HCT116 (cell line): Measurements from ENCODE around the gene ZNF660. TPM values are rescaled to one million over a fixed set of nuclear protein-coding genes. Genes with fewer than 3 reads are reported as not detected.

Source experiments
- ATAC-seq: fragments of 200-7000 bp; cut with Tn5 transposase; 2 replicates; pipeline ENCODE4 v1.9.1; 2020; ENCODE audit warnings: mild to moderate bottlenecking, moderate library complexity
- BruUV-seq: library from RNA; stranded (reverse); fragments of 400-500 nt; replicated peaks from 2 replicates; lab custom pipeline; 2021; lab: Mats Ljungman, UMichigan
- CTCF ChIA-PET: fragments of 300-600 bp; sonication (Branson Sonifier 250); formaldehyde crosslinking; loops from one replicate; lab custom pipeline; 2021; ENCODE audit warnings: antibody characterized with exemption; lab: Charles Lee
- POLR2A ChIA-PET: fragments of 300-600, 350-600 bp; sonication (Branson Sonifier 250); formaldehyde crosslinking; loops from one replicate; lab custom pipeline; 2021; ENCODE audit warnings: antibody characterized with exemption; lab: Charles Lee
- RAD21 ChIA-PET, 2 experiments: fragments of 300-600 bp; sonication (Branson Sonifier 250); formaldehyde crosslinking; loops; one replicate each; lab custom pipeline; 2023; ENCODE audit warnings: low total read pairs in 2 of 2; ENCODE audit not compliant: uncharacterized antibody in 2 of 2, unreplicated experiment in 2 of 2, low non-redundant PET in 1 of 2; lab: Charles Lee
- DNase-seq: peaks from one replicate; pipeline ENCODE4 v3.0.0-alpha.2; 2010; ENCODE audit warnings: low read depth, low spot score
- H2AFZ ChIP-seq: fragments of 200-600 bp; shearing (Covaris generic), sonication (generic); 2 replicates; pipeline ENCODE4 v1.6.1; 2017; ENCODE audit warnings: low read depth, mixed run types, mixed read lengths, antibody characterized with exemption, low read length; ENCODE audit not compliant: poor library complexity, severe bottlenecking
- H3K27ac ChIP-seq: 2 replicates; pipeline ENCODE4 v1.5.1; 2012; ENCODE audit warnings: low read depth, low read length
- H3K27me3 ChIP-seq: fragments of 200-600 bp; sonication (generic); 2 replicates; pipeline ENCODE4 v1.6.1; 2016; ENCODE audit warnings: mixed run types, low read length, mixed read lengths; ENCODE audit not compliant: insufficient read depth
- H3K36me3 ChIP-seq, 2 experiments: fragments of 200-500 bp in 1 of 2; fragments of 200-600 bp in 1 of 2; sonication (Bioruptor generic) in 1 of 2; sonication (generic) in 1 of 2; 2 replicates each; pipeline versions ENCODE4 v1.5.1 to v1.6.1; 2014 to 2016; ENCODE audit warnings: low read length in 2 of 2, inconsistent platforms in 1 of 2, mixed read lengths in 1 of 2, mixed run types in 1 of 2; ENCODE audit not compliant: insufficient read depth in 2 of 2, control insufficient read depth in 1 of 2
- H3K4me1 ChIP-seq, 2 experiments: fragments of 200-600 bp in 1 of 2; sonication (generic) in 1 of 2; 2 replicates each; pipeline versions ENCODE4 v1.5.1 to v1.6.1; 2012 to 2017; ENCODE audit warnings: low read length in 2 of 2, inconsistent platforms in 1 of 2, mild to moderate bottlenecking in 1 of 2, mixed read lengths in 1 of 2, mixed run types in 1 of 2, moderate library complexity in 1 of 2; ENCODE audit not compliant: insufficient read depth in 2 of 2, control insufficient read depth in 1 of 2
- H3K4me2 ChIP-seq: fragments of 200-600 bp; sonication (generic); 2 replicates; pipeline ENCODE4 v1.6.1; 2017; ENCODE audit warnings: mixed run types, low read length, mixed read lengths
- H3K4me3 ChIP-seq, 2 experiments: fragments of 200-600 bp in 1 of 2; sonication (generic) in 1 of 2; replicated peaks in 1 of 2; 2 replicates each; pipeline ENCODE4 v1.5.1; 2011 to 2016; ENCODE audit warnings: low read length in 2 of 2, control low read depth in 1 of 2, low read depth in 1 of 2, mild to moderate bottlenecking in 1 of 2, mixed read lengths in 1 of 2, mixed run types in 1 of 2
- H3K79me2 ChIP-seq: fragments of 200-600 bp; sonication (generic); 2 replicates; pipeline ENCODE4 v1.6.1; 2017; ENCODE audit warnings: mild to moderate bottlenecking, mixed run types, low read length, moderate library complexity, mixed read lengths; ENCODE audit not compliant: insufficient read depth
- H3K9ac ChIP-seq: fragments of 200-600 bp; sonication (generic); 2 replicates; pipeline ENCODE4 v1.6.1; 2016; ENCODE audit warnings: low read length, mixed read lengths
- H3K9me2 ChIP-seq: fragments of 200-600 bp; sonication (generic), shearing (Covaris generic); 2 replicates; pipeline ENCODE4 v1.6.1; 2017; ENCODE audit warnings: mixed run types, mild to moderate bottlenecking, moderate library complexity; ENCODE audit not compliant: insufficient read depth
- H3K9me3 ChIP-seq, 2 experiments: fragments of 200-500 bp in 1 of 2; fragments of 200-600 bp in 1 of 2; sonication (Bioruptor generic) in 1 of 2; sonication (generic) in 1 of 2; 2 replicates each; pipeline ENCODE4 v1.6.1; 2014 to 2017; ENCODE audit warnings: low read length in 2 of 2, mixed read lengths in 2 of 2, inconsistent platforms in 1 of 2, low read depth in 1 of 2, mild to moderate bottlenecking in 1 of 2, mixed run types in 1 of 2, moderate library complexity in 1 of 2; ENCODE audit not compliant: control insufficient read depth in 1 of 2, insufficient read depth in 1 of 2
- H4K20me1 ChIP-seq: fragments of 200-600 bp; sonication (generic), shearing (Covaris generic); 2 replicates; pipeline ENCODE4 v1.6.1; 2017; ENCODE audit warnings: mixed run types, mild to moderate bottlenecking, moderate library complexity; ENCODE audit not compliant: insufficient read depth
- CBX3 ChIP-seq: IDR thresholded peaks from 2 replicates; pipeline ENCODE4 v1.6.1; 2012; ENCODE audit warnings: low read depth
- CEBPB ChIP-seq: IDR thresholded peaks from 2 replicates; pipeline ENCODE4 v1.6.1; 2012; ENCODE audit warnings: low read depth
- CTCF ChIP-seq, 3 experiments: fragments of 200-600 bp in 1 of 3; sonication (generic) in 1 of 3; IDR thresholded peaks in 2 of 3; conservative IDR thresholded peaks in 1 of 3; 2 replicates each; pipeline ENCODE4 v1.5.1; 2012 to 2017; ENCODE audit warnings: low read depth in 2 of 3, low read length in 2 of 3, antibody characterized with exemption in 1 of 3, borderline replicate concordance in 1 of 3, control low read depth in 1 of 3, mild to moderate bottlenecking in 1 of 3, mixed read lengths in 1 of 3, mixed run types in 1 of 3, moderate library complexity in 1 of 3; ENCODE audit not compliant: insufficient read depth in 1 of 3
- EGR1 ChIP-seq: IDR thresholded peaks from 2 replicates; pipeline ENCODE4 v1.6.1; 2012; ENCODE audit warnings: low read depth
- ELF1 ChIP-seq: IDR thresholded peaks from 2 replicates; pipeline ENCODE4 v1.6.1; 2012; ENCODE audit warnings: low read depth, borderline replicate concordance
- EZH2phosphoT487 ChIP-seq: fragments of 200-600 bp; IDR thresholded peaks from 2 replicates; pipeline ENCODE4 v1.6.1; 2018; ENCODE audit warnings: antibody characterized with exemption, borderline replicate concordance
- FOSL1 ChIP-seq: IDR thresholded peaks from 2 replicates; pipeline ENCODE4 v1.6.1; 2012; ENCODE audit warnings: low read depth
- JUND ChIP-seq: IDR thresholded peaks from 2 replicates; pipeline ENCODE4 v1.6.1; 2012
- POLR2A ChIP-seq: IDR thresholded peaks from 2 replicates; pipeline ENCODE4 v1.7.0; 2011; ENCODE audit warnings: borderline replicate concordance; ENCODE audit not compliant: insufficient read depth, insufficient read length; ENCODE audit errors: extremely low read depth
- POLR2AphosphoS5 ChIP-seq: IDR thresholded peaks from 2 replicates; pipeline ENCODE4 v1.6.1; 2011; ENCODE audit warnings: mild to moderate bottlenecking, low read depth, low read length, moderate library complexity
- SIN3A ChIP-seq: IDR thresholded peaks from 2 replicates; pipeline ENCODE4 v1.6.1; 2012; ENCODE audit warnings: low read depth
- TCF7L2 ChIP-seq: IDR thresholded peaks from 2 replicates; pipeline ENCODE4 v1.7.0; 2011; ENCODE audit warnings: borderline replicate concordance, inconsistent platforms; ENCODE audit not compliant: insufficient read depth, insufficient read length; ENCODE audit errors: extremely low read depth
- YY1 ChIP-seq: IDR thresholded peaks from 2 replicates; pipeline ENCODE4 v1.6.1; 2011; ENCODE audit warnings: low read length, low read depth, moderate library complexity, mild to moderate bottlenecking; ENCODE audit not compliant: insufficient replicate concordance; ENCODE audit errors: extremely low read depth
- ZFX ChIP-seq: fragments of 450-650 bp; IDR thresholded peaks from 2 replicates; pipeline ENCODE4 v1.6.1; 2017
- ZNF274 ChIP-seq: fragments of 200-500 bp; sonication (Bioruptor generic); IDR thresholded peaks from 2 replicates; pipeline ENCODE4 v1.6.1; 2014; ENCODE audit warnings: mild to moderate bottlenecking, low read depth, low read length, inconsistent platforms
- intact Hi-C: fragments of 100-400 bp; cut with micrococcal nuclease; formaldehyde crosslinking; loops from 2 replicates; pipeline ENCODE4 v1.10.0; 2022
- total RNA-seq: library from RNA; stranded (reverse); gene quantifications from one replicate; pipeline ENCODE4 v1.2.1, GENCODE V29; 2021; ENCODE audit not compliant: unreplicated experiment
- TF ChIP-seq, protein P1 (sequence below): IDR thresholded peaks from 2 replicates; pipeline ENCODE4 v1.6.1; 2012
- TF ChIP-seq, protein P2 (sequence below): IDR thresholded peaks from 2 replicates; pipeline ENCODE4 v1.6.1; 2012

ZNF660 gene
- total RNA-seq, 1 experiment from 2014 or later = not detected

DNA sequence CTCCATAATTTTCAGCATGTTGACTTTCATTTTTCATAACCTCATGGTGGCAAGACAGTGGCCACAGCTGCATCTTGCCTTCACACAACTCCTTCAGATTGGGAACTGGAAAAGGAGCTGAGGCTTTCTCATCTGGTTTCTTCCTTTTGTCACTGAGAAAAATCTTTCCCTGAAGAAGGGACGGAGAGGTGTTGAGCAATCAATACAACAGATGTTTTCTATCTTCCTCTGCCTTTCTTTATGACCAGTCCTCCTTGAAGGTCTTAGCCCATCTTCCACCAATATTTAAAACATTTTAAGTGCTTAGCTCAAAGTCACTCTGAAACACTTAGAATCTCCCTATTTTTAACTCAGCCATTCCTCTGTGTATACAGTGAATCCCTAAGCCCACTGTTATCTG, 11.9 kb downstream of the ZNF660 start:
- ATAC-seq (no peak), DNase-seq (no peak)
- BruUV-seq = no TSS peak
- ChIA-PET CTCF (no interaction called here), RAD21 (no interaction called here), POLR2A (no interaction called here)
- no peaks in the 10 kb centered on the region for H3K9me2 ChIP-seq
- H3K4me1 ChIP-seq = no peaks in the 10 kb centered on the region
- intact Hi-C loops = no loop called here
- TF ChIP-seq, protein P1, sequence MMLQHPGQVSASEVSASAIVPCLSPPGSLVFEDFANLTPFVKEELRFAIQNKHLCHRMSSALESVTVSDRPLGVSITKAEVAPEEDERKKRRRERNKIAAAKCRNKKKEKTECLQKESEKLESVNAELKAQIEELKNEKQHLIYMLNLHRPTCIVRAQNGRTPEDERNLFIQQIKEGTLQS = no peak
- TF ChIP-seq CTCF (IDR thresholded peaks at IDR 0.05 in 2 of 3, conservative IDR thresholded peaks at IDR 0.05 in 1 of 3; ENCODE audit: borderline replicate concordance in 1 of 3, insufficient read depth in 1 of 3, low read depth in 2 of 3, low read length in 2 of 3) (no peak), CEBPB (no peak), CBX3 (no peak)
- TF ChIP-seq, protein P2, sequence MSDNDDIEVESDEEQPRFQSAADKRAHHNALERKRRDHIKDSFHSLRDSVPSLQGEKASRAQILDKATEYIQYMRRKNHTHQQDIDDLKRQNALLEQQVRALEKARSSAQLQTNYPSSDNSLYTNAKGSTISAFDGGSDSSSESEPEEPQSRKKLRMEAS = no peak
- no peaks in the 10 kb centered on the region for H3K36me3 ChIP-seq
- H2AFZ ChIP-seq = no peak overlapping the region
- H3K9me3 ChIP-seq = no peaks in the 10 kb centered on the region
- no peaks in the 10 kb centered on the region for H4K20me1 ChIP-seq
- H3K4me2 ChIP-seq = no peak overlapping the region
- no peak overlapping the region for H3K27ac ChIP-seq
- no peaks in the 10 kb centered on the region for H3K79me2 ChIP-seq
- no peaks in the 10 kb centered on the region for H3K27me3 ChIP-seq
- H3K4me3 ChIP-seq = no peak overlapping the region
- H3K9ac ChIP-seq = no peak overlapping the region

- intact Hi-C loops = no loop called here
- DNase-seq = no peak
- Histone ChIP-seq H4K20me1 (no peaks in the 10 kb centered on the region), H3K4me3 (no peak overlapping the region), H3K9me2 (no peaks in the 10 kb centered on the region), H3K79me2 (no peaks in the 10 kb centered on the region), H3K4me1 (no peaks in the 10 kb centered on the region), H3K36me3 (no peaks in the 10 kb centered on the region), H3K27me3 (no peaks in the 10 kb centered on the region), H3K4me2 (no peak overlapping the region), H3K27ac (no peak overlapping the region), H3K9me3 (no peaks in the 10 kb centered on the region), H3K9ac (no peak overlapping the region), H2AFZ (no peak overlapping the region)
- ChIA-PET CTCF (no interaction called here), POLR2A (no interaction called here), RAD21 (no interaction called here)
- no TSS peak for BruUV-seq
- no peak for ATAC-seq
- TF ChIP-seq CBX3 = no peak
- no peak for TF ChIP-seq EGR1
- no peak for TF ChIP-seq SIN3A
- no peak for TF ChIP-seq YY1
- no peak for TF ChIP-seq POLR2AphosphoS5
- TF ChIP-seq CTCF (IDR thresholded peaks at IDR 0.05 in 2 of 3, conservative IDR thresholded peaks at IDR 0.05 in 1 of 3; ENCODE audit: borderline replicate concordance in 1 of 3, insufficient read depth in 1 of 3, low read depth in 2 of 3, low read length in 2 of 3) = no peak
- no peak for TF ChIP-seq CEBPB
- no peak for TF ChIP-seq FOSL1
- TF ChIP-seq, protein P2 = no peak
- no peak for TF ChIP-seq ZNF274
- TF ChIP-seq EZH2phosphoT487 = no peak
- TF ChIP-seq JUND = no peak
- no peak for TF ChIP-seq POLR2A
- TF ChIP-seq ZFX = no peak
- no peak for TF ChIP-seq TCF7L2
- TF ChIP-seq ELF1 = no peak
Measured at GRCh38 chr3:44601749-44602148, 17.0 kb downstream of the ZNF660 start.
